Ishikawa (cell line): ENCODE measurements around the gene FOXP4.
A peak's percentile ranks its signal among the peaks of the same experiment; 100 is the strongest.

Experiments
- CEBPB ChIP-seq: IDR thresholded peaks from 2 replicates; pipeline ENCODE4 v1.6.1; 2012
- CREB1 ChIP-seq: IDR thresholded peaks from 2 replicates; pipeline ENCODE4 v1.6.1; 2012; ENCODE audit warnings: low read depth
- EGR1 ChIP-seq: IDR thresholded peaks from 2 replicates; pipeline ENCODE4 v1.6.1; 2012
- EP300 ChIP-seq: IDR thresholded peaks from 2 replicates; pipeline ENCODE4 v1.6.1; 2012; ENCODE audit warnings: borderline replicate concordance
- FOXM1 ChIP-seq: IDR thresholded peaks from 2 replicates; pipeline ENCODE4 v1.6.1; 2012; ENCODE audit warnings: low read depth, borderline replicate concordance
- NFIC ChIP-seq: IDR thresholded peaks from 2 replicates; pipeline ENCODE4 v1.6.1; 2012
- RAD21 ChIP-seq: IDR thresholded peaks from 2 replicates; pipeline ENCODE4 v1.6.1; 2012; ENCODE audit warnings: low read depth
- TAF1 ChIP-seq: IDR thresholded peaks from 2 replicates; pipeline ENCODE4 v1.6.1; 2012; ENCODE audit warnings: low read depth, mild to moderate bottlenecking
- TCF12 ChIP-seq: IDR thresholded peaks from 2 replicates; pipeline ENCODE4 v1.6.1; 2012; ENCODE audit warnings: low read depth
- TEAD4 ChIP-seq: IDR thresholded peaks from 2 replicates; pipeline ENCODE4 v1.6.1; 2012
- YY1 ChIP-seq: IDR thresholded peaks from 2 replicates; pipeline ENCODE4 v1.6.1; 2012; ENCODE audit warnings: low read depth
- ZBTB7A ChIP-seq: IDR thresholded peaks from 2 replicates; pipeline ENCODE4 v1.6.1; 2012; ENCODE audit warnings: low read depth
- TF ChIP-seq, protein P1 (sequence below): IDR thresholded peaks from 2 replicates; pipeline ENCODE4 v1.6.1; 2012
- TF ChIP-seq, protein P2 (sequence below): IDR thresholded peaks from 2 replicates; pipeline ENCODE4 v1.6.1; 2012; ENCODE audit warnings: low read depth, mild to moderate bottlenecking
- TF ChIP-seq, protein P3 (sequence below): IDR thresholded peaks from 2 replicates; pipeline ENCODE4 v1.6.1; 2012

Gene FOXP4

DNA sequence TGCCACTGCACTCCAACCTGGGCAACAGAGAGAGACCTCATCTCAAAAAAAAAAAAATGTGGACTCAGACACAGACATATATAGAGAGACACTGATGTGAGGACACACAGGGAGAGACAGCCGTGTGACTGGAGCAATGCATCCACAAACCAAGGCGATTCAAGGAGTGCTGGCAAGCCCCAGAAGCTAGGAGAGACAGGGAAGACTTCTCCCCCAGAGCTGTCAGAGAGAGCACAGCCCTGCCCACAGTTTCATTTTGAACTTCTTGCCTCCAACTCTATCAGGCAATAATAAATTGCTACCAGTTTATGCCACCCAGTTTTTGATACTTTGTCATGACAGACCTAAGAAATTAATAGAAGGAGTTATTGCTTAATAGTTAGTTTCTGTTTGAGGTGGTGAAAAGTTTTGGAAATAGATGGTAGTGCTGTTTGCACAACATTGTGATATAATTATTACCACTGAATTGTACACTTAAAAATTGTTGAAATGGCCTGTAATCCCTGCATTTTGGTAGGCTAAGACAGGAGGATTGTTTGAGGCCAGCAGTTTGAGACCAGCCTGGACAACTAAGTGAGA, 87.0 kb downstream of the FOXP4 start:
- TF ChIP-seq FOXM1 (no peak), EGR1 (no peak), CREB1 (no peak), CEBPB (no peak), TAF1 (no peak), TCF12 (no peak), RAD21 (no peak), TEAD4 (no peak), NFIC (no peak), EP300 (no peak)
- TF ChIP-seq, protein P1, sequence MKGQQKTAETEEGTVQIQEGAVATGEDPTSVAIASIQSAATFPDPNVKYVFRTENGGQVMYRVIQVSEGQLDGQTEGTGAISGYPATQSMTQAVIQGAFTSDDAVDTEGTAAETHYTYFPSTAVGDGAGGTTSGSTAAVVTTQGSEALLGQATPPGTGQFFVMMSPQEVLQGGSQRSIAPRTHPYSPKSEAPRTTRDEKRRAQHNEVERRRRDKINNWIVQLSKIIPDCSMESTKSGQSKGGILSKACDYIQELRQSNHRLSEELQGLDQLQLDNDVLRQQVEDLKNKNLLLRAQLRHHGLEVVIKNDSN = no peak
- TF ChIP-seq, protein P2, sequence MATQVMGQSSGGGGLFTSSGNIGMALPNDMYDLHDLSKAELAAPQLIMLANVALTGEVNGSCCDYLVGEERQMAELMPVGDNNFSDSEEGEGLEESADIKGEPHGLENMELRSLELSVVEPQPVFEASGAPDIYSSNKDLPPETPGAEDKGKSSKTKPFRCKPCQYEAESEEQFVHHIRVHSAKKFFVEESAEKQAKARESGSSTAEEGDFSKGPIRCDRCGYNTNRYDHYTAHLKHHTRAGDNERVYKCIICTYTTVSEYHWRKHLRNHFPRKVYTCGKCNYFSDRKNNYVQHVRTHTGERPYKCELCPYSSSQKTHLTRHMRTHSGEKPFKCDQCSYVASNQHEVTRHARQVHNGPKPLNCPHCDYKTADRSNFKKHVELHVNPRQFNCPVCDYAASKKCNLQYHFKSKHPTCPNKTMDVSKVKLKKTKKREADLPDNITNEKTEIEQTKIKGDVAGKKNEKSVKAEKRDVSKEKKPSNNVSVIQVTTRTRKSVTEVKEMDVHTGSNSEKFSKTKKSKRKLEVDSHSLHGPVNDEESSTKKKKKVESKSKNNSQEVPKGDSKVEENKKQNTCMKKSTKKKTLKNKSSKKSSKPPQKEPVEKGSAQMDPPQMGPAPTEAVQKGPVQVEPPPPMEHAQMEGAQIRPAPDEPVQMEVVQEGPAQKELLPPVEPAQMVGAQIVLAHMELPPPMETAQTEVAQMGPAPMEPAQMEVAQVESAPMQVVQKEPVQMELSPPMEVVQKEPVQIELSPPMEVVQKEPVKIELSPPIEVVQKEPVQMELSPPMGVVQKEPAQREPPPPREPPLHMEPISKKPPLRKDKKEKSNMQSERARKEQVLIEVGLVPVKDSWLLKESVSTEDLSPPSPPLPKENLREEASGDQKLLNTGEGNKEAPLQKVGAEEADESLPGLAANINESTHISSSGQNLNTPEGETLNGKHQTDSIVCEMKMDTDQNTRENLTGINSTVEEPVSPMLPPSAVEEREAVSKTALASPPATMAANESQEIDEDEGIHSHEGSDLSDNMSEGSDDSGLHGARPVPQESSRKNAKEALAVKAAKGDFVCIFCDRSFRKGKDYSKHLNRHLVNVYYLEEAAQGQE = no peak
- TF ChIP-seq, protein P3, sequence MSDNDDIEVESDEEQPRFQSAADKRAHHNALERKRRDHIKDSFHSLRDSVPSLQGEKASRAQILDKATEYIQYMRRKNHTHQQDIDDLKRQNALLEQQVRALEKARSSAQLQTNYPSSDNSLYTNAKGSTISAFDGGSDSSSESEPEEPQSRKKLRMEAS = no peak

DNA sequence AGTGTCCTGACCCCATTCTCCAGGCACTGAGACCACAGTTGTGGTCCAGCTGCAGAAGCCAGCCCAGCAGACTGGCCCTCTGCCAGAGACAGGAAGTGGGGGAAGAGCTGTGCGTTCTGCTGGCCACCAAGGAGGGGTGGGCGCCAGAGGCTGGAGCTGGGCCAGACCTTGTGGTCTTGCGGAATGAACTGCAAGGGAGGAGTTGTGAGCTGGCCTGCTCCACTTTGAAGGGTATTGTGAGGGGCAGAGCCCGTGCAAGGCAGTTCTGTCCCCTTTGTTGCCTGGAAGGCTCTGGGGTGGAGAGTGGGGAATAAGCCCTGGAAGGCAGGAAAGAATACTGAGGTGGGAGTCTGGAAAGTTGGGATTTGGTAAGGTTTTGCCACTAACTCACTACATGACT, 88.5 kb downstream of the FOXP4 start:
- TF ChIP-seq EGR1 (no peak), CEBPB (no peak), TAF1 (no peak), NFIC (peak; percentile 22; the same call in 1 of the 2 replicates), TCF12 (no peak), YY1 (no peak)

DNA sequence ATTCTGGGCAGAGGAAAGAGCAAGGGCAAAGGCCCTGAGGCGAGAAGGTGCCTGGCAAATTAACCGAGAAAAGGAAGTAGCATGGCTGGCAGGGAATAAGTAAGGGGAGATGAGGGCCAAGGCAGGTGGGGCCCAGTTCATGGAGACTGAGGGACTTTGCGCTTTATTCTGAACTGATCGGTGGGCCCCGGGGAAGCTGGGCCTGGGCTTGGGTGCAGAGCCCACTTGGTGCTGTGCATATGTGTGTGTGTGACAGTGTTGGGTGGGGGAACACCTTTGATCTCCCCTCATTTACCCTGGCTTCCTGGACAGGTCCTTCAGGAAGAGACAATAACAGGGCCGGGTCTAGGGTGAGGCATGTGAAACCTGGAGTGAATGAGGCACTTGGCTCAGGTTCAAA, 89.2 kb downstream of the FOXP4 start:
- TF ChIP-seq EP300 = no peak
- TF ChIP-seq TEAD4 = no peak
- TF ChIP-seq TCF12 = no peak
- TF ChIP-seq EGR1 = no peak
- TF ChIP-seq CREB1 = no peak
- TF ChIP-seq, protein P3 = no peak
- TF ChIP-seq YY1 = no peak

DNA sequence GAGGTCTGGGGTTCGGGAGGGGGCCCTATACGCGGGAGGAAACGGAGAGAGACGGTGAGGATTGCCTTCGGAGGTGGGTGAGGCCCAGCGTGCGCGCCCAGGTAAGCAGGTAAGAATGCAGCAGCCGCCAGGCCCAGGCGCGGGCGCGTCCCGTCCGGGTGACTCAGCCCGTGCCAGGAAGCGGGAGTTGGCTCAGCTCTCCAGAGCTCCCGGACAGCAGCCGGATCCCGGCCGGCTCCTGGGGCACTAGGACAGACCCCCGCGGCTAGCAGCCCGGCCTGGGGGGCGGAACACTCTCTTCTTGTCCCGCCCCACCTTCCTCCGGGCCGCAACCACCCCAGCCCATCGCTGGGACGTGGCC, 90.6 kb downstream of the FOXP4 start:
- TF ChIP-seq YY1 = no peak
- TF ChIP-seq TCF12 = no peak
- no peak for TF ChIP-seq TAF1
- no peak for TF ChIP-seq ZBTB7A
- peak; percentile 35; the same call in 1 of the 2 replicates for TF ChIP-seq TEAD4
- peak; percentile 43; the same call in 1 of the 2 replicates for TF ChIP-seq NFIC
- TF ChIP-seq, protein P3 = peak; percentile 59

DNA sequence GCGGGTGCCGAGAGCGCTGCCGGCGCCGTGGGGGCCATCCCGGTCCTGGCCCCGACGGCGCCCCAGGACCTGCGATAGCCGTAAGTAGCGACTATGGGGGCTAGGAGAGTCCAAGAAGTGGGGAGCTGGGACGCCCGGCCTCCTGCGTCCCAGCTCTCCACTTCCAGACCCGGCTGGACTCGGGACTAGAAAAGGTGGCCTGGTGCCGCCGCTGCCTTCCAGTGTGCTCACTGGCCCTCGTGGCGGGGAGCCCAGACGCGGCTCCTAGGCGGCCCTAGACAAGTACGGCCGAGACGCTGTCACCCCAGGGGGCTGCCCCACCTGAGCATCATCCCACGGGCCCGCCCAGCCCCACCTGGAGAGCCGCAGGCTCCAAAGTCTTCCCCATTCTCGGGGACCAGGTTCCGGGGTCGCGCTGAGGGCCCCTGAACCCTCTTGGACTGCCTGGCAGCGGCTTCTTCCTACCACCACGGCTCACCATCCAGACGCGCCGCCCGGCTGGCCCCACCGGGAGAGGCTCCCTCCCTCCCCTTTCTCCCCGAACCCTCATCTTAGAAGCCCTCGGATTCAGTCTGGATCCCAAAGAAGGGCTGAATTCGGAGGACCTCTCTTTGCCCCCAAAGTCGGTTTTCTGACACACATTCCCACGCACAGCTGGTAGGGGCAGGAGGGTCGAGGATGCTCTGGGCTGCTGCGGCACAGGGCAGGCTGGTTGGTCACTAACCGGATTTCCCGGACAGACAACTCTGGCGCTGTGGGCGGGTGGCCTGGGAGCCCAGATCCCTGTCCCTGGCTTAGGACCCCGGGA, 91.2 kb downstream of the FOXP4 start:
- TF ChIP-seq EGR1 = no peak
- TF ChIP-seq, protein P2 = no peak
- no peak for TF ChIP-seq YY1
- no peak for TF ChIP-seq TCF12

DNA sequence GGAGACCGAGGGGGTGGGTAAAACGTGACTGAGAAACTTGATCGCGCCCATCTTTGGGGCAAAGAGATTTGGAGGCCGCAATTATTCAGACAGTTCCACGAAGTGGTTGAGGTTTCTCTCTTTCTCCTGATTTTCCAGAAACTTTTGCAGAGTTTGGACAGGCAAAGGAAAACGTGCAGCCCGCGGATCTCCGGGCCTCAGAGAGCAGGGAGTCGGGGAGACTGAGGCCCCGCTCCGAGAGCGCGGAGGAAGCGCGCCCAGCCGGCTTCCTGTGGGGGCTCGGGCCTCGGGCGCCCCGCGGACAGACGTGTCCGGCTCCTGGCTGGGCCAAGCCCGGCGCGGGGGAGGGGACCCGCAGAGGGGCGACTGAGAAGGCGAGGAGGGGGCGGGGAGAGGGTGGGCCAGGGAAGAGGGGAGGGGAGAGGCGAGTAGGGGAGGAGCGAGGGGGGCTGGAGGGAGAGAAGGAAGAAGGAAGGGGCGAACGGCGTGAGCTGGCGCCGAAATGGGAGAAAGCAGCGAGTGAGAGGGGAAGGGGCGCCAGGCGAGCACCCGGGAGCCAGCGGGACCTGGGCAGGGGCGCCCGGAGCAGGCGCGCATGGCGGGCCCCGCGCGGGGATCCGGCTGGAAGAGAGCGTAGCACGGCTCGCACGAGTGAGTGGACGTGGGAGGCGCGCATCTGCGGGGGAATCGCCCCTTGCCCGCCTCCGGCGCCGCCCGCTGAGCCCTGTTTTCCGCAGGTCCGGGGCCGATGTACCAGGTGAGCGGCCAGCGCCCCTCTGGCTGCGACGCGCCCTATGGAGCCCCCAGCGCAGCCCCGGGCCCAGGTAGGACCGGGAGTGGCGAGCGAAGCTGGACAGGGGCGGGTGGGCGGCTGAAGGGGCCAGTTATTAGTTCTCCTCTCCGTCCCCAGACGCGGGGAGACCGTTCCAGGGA, 92.1 kb downstream of the FOXP4 start, which contains the start of gene MDFI:
Gene MDFI, plus strand, starts transcription at position 467 of the 933 bp plus-strand sequence. Its CDS starts 282 bp downstream, at position 749.
- TF ChIP-seq, protein P2 = no peak
- TF ChIP-seq TAF1 (no peak), RAD21 (no peak), ZBTB7A (no peak), CEBPB (no peak), TEAD4 (no peak), EGR1 (no peak), TCF12 (no peak)
- TF ChIP-seq, protein P3 = no peak
